HS-27A (cell line): ENCODE data around the gene HECTD4.
"Not testable (repeated sequence)": the region's sequence is repeated elsewhere in the genome, so short reads cannot be mapped to it uniquely, and the experiment has no call there.

Experiments
- DNase-seq: peaks from one replicate; pipeline ENCODE4 v3.0.0-alpha.2; 2012; ENCODE audit warnings: low read depth, missing footprints

The HECTD4 gene

GRCh38 chr12:112354399-112354798 lies 27.8 kb downstream of the HECTD4 start:
- DNase-seq = no peak

GRCh38 chr12:112353393-112353792 lies 28.8 kb downstream of the HECTD4 start:
- no peak for DNase-seq

GRCh38 chr12:112352921-112353320 lies 29.3 kb downstream of the HECTD4 start:
- DNase-seq = no peak

GRCh38 chr12:112350593-112351592 lies 31.3 kb downstream of the HECTD4 start:
- no peak for DNase-seq

GRCh38 chr12:112349431-112349830 lies 32.8 kb downstream of the HECTD4 start:
- DNase-seq = no peak

- not testable (repeated sequence) for DNase-seq
These were observed 33.3 kb downstream of the HECTD4 start for GRCh38 chr12:112348926-112349325.

- DNase-seq = no peak
These were observed 34.6 kb downstream of the HECTD4 start for GRCh38 chr12:112347581-112347982.

GRCh38 chr12:112346194-112346593 lies 36.0 kb downstream of the HECTD4 start:
- DNase-seq = no peak

- no peak for DNase-seq
These were observed 38.0 kb downstream of the HECTD4 start for GRCh38 chr12:112344220-112344619.

GRCh38 chr12:112342587-112342986 lies 39.6 kb downstream of the HECTD4 start:
- DNase-seq = no peak

- DNase-seq = no peak
These were observed 41.0 kb downstream of the HECTD4 start for GRCh38 chr12:112341046-112341825.

- no peak for DNase-seq
These were observed 42.0 kb downstream of the HECTD4 start for GRCh38 chr12:112340230-112340629.

GRCh38 chr12:112334999-112335398 lies 47.2 kb downstream of the HECTD4 start:
- DNase-seq = not testable (repeated sequence)

- DNase-seq = no peak
These were observed 49.2 kb downstream of the HECTD4 start for GRCh38 chr12:112333019-112333418.

GRCh38 chr12:112331886-112332285 lies 50.3 kb downstream of the HECTD4 start:
- DNase-seq = no peak

GRCh38 chr12:112330706-112331105 lies 51.5 kb downstream of the HECTD4 start:
- no peak for DNase-seq

GRCh38 chr12:112328456-112329124 lies 53.6 kb downstream of the HECTD4 start:
- no peak for DNase-seq

GRCh38 chr12:112327209-112327938 lies 54.9 kb downstream of the HECTD4 start:
- no peak for DNase-seq

GRCh38 chr12:112325622-112326207 lies 56.5 kb downstream of the HECTD4 start:
- no peak for DNase-seq

GRCh38 chr12:112325157-112325556 lies 57.1 kb downstream of the HECTD4 start:
- DNase-seq = no peak

- no peak for DNase-seq
These were observed 59.2 kb downstream of the HECTD4 start for GRCh38 chr12:112322882-112323547.
